HFF-Myc (cell line): ENCODE measurements around the gene CAPN2.

ENCODE experiments used
- DNase-seq: peaks from one replicate; pipeline ENCODE4 v3.0.0-alpha.2; 2011; ENCODE audit warnings: low read depth; ENCODE audit errors: extremely low read depth
- H3K4me3 ChIP-seq: replicated peaks from 2 replicates; pipeline ENCODE4 v1.5.1; 2011; ENCODE audit warnings: low read depth, mild to moderate bottlenecking, control low read depth, low read length
- CTCF ChIP-seq: IDR thresholded peaks from 2 replicates; pipeline ENCODE4 v1.5.1; 2012; ENCODE audit warnings: mild to moderate bottlenecking, low read depth, low read length, control low read depth; ENCODE audit errors: missing control alignments

CAPN2 gene

DNA sequence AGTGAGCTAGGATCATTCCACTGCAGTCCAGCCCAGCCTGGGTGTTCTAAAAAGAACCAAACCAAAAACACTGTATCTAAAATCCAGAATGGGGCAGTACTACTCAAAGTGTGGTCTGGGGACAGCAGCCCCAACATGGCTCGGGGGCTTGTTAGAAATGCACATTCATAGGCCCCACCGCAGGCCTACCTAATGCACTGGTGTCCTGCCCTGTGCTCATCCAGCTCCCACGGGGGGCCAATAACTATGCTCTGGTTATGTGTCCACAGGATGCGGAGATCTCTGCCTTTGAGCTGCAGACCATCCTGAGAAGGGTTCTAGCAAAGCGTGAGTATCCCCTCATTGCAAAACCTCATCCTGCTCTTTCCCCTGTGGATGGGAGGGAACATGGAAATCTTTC is 51.5 kb downstream of the CAPN2 start:
- no peak overlapping the region for H3K4me3 ChIP-seq
- no peak for DNase-seq
- no peak for TF ChIP-seq CTCF

DNA sequence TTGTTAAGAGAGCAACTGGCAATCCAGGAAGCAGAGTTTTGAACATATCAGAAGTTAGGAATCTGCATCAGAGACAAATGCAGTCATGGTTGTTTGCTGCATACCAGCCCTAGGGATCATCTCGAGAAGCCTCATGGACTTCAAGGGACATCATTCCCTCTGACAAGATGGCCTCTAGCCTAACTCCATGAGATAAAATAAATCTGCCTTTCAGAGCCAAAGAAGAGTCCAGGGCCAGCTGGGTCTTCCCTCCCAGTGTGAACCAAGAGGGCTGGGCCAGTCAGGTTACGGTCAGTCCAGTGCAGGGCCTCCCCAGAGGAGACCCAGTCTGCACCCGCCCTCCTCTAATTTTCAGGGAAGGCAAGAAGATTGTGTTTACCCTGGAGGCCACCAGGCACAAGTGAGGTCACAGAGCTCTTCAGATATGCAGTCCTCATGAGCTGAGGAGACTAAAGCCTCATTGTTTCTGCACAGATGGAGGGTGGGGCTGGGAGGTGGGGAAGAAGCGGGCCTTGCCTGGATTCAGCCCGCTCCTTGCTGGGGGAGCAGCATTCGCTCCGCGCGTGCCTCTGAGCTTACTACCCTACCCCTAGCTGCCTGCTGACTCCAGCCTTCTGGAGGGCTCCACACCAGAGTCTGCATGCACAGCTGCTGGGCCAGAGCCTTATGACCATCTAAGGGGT is 52.8 kb downstream of the CAPN2 start:
- TF ChIP-seq CTCF, result no peak
- no peak for DNase-seq
- H3K4me3 ChIP-seq, result no peak overlapping the region

DNA sequence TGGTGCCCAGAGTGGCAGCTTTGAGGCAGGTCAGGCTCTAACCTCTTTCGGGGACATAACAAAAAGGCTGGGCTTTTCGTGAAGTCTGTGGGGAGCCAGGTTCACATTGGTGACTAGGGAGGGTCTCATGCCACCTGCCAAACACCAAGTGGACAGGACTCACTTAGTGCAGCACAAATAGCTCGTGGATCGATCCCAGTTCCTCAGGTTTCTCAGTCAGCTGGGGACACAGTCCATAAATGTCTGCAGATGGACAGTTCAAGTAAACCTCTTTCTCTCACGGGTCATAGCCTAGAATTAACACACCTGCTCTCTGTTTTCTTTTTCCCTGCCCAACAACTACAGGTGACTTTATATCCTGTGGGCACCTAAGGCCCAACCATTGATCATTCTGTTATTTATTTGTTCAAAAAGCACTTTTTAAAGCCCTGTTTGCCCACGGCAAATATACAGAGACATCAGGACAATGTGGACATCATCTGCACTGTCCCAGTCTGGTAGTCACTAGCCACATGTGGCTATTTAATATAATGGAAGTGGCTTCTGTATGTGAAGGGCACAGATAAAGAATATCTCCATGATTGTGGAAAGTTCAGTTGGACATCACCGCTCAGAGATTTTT is 53.5 kb downstream of the CAPN2 start:
- H3K4me3 ChIP-seq, result no peak overlapping the region
- no peak for TF ChIP-seq CTCF
- DNase-seq, result no peak

DNA sequence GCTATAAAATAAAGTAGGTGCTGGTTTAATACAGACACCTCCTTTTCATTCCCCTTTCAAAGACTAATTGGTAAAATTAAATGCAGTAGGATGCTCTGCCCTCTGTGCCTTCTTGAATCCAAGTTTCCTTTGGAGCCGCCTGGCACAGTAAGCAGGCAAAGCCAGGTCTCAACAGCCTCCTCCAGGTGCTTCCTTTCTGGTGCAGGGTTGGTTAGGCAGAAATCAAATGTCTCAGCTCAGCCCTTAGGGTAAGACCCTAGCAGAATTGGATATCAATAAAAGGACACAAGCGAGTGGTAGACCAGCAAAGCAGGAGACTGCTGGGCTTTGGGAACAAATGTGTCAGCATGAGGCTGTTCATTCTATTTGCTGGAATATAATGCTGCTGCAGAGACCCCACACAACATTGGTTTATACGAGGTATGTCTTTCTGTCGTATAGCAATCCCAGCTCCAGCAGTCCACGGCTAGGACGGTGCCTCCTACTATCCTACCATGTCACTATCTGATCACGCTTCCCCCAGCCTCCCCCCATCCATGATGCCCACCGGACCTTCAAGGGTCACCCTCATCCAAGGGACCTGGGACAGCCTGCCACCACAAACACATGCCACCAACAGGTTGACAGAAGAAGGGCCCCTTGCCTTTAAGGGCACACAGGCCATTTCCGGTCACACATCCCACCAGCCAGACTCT is 58.4 kb downstream of the CAPN2 start:
- no peak overlapping the region for H3K4me3 ChIP-seq
- no peak for DNase-seq
- TF ChIP-seq CTCF, result no peak

DNA sequence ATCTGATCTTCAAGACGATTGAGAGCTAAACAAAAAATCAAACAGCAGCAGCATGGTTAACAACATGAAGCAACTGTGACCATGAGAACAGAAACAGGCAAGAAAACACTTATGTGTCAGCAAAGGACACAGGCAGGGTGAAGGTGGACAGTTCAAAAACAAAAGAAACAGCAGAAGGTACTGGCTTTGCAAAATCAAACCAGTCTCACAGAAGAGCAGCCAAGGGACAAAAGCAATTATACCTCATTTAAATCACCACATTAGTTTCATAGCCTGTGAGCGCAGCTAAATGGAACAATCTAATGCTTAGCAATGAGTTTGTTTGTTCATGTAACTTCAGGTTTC is 59.1 kb downstream of the CAPN2 start:
- DNase-seq, result no peak
- H3K4me3 ChIP-seq, result no peak overlapping the region
- TF ChIP-seq CTCF, result no peak

- H3K4me3 ChIP-seq, result no peak overlapping the region
- TF ChIP-seq CTCF, result no peak
- no peak for DNase-seq
Measured at GRCh38 chr1:223771814-223772770, 59.8 kb downstream of the CAPN2 start.
